ENCODE results near the gene TAF11L14. TPM values are rescaled to one million over a fixed set of nuclear protein-coding genes. Genes with fewer than 3 reads are reported as not detected.

The TAF11L14 gene
- total and polyA plus RNA-seq, 2 of the 4 experiments (the other 2 are of a cell fraction) = not detected

DNA sequence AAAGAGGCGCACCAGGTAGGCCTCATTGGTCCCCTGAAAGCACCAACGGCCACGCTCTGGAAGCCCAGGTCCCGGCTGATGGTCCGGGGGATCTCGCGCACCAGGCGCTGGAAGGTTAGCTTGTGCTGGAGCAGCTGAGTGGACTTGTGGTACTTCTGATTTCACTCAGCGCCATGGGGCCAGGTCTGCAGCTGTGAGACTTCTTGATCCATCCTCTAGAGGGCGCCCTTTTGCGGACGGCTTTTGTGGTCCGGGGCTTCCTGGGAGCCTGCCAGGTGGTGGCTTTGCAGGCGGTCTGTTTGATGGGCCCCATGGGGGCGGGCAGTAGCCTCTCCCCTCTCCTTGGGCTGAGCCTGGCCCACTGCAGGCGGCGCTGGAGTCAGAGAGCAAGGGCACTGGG, 13.6 kb upstream of the TAF11L14 start:
- Histone ChIP-seq H3K9me1 (ENCODE audit: insufficient read depth, low read length) (no peaks in the 10 kb centered on the region), H3K18ac (ENCODE audit: low read depth, low read length) (no peak overlapping the region), H3K27ac (ENCODE audit: insufficient read depth, low read length) (no peak overlapping the region), H3K14ac (replicated peaks; ENCODE audit: low read depth, low read length) (no peak overlapping the region), H4K5ac (ENCODE audit: low read depth, low read length) (no peak overlapping the region), H3K4me2 (ENCODE audit: low read depth, low read length) (no peak overlapping the region), H2BK20ac (ENCODE audit: low read depth, low read length) (no peak overlapping the region), H2BK15ac (ENCODE audit: low read depth, low read length) (no peak overlapping the region), H3K4me1 (ENCODE audit: control insufficient read depth, insufficient read depth, low read length) (no peaks in the 10 kb centered on the region), H2AFZ (replicated peaks; ENCODE audit: low read length, poor library complexity) (no peak overlapping the region), H3K4me3 (ENCODE audit: insufficient read depth, low read depth, low read length) (no peak overlapping the region), H3K36me3 (ENCODE audit: control insufficient read depth, insufficient read depth, low read length) (no peaks in the 10 kb centered on the region), H3K79me1 (ENCODE audit: low read depth in 1 of 2, low read length in 2 of 2) (no peaks in the 10 kb centered on the region), H2AK5ac (ENCODE audit: low read depth, low read length) (no peak overlapping the region), H4K8ac (ENCODE audit: low read depth in 2 of 2, low read length in 2 of 2) (no peak overlapping the region), H2BK120ac (ENCODE audit: low read depth, low read length) (no peak overlapping the region), H3K9me3 (ENCODE audit: control insufficient read depth, insufficient read depth, low read length) (no peaks in the 10 kb centered on the region; the same call in 1 of the 2 replicates), H2AK9ac (replicated peaks; ENCODE audit: low read depth, low read length, poor library complexity) (no peak overlapping the region), H2BK5ac (ENCODE audit: low read depth, low read length, poor library complexity, severe bottlenecking) (no peak overlapping the region), H4K91ac (ENCODE audit: insufficient read depth, low read depth, low read length) (no peak overlapping the region), H3K27me3 (ENCODE audit: control insufficient read depth, insufficient read depth, low read length) (no peaks in the 10 kb centered on the region), H3K9ac (ENCODE audit: low read depth, low read length) (no peak overlapping the region), H4K20me1 (ENCODE audit: insufficient read depth, low read length) (no peaks in the 10 kb centered on the region), H3K4ac (ENCODE audit: low read depth, low read length) (no peak overlapping the region), H3K56ac (ENCODE audit: extremely low read depth, insufficient read depth, low read length) (no peak overlapping the region), H3K23ac (ENCODE audit: low read depth, low read length) (no peak overlapping the region)
- TF ChIP-seq MAZ (IDR thresholded peaks at IDR 0.05; ENCODE audit: borderline replicate concordance, low read depth, low read length) (no peak), RCOR1 (IDR thresholded peaks at IDR 0.05; ENCODE audit: insufficient replicate concordance, low read length) (no peak), MXI1 (IDR thresholded peaks at IDR 0.05; ENCODE audit: borderline replicate concordance, low read depth, low read length) (no peak), MAFK (IDR thresholded peaks at IDR 0.05; ENCODE audit: low read depth, low read length) (no peak), BHLHE40 (IDR thresholded peaks at IDR 0.05; ENCODE audit: low read depth, low read length) (no peak), FOS (IDR thresholded peaks at IDR 0.05; ENCODE audit: low read depth, low read length) (no peak), CEBPB (IDR thresholded peaks at IDR 0.05; ENCODE audit: low read depth, low read length) (no peak), SMC3 (IDR thresholded peaks at IDR 0.05; ENCODE audit: low read depth, low read length) (no peak)
- intact Hi-C loops (cut with micrococcal nuclease) = no loop called here
- dilution Hi-C loops (cut with HindIII; ENCODE audit: low sequenced_read_pairs, unreplicated experiment) = no loop called here
- no peak for DNase-seq
- WGBS, 2 experiments (ENCODE audit: extremely low coverage in 2 of 2, insufficient read length in 1 of 2) = 83% methylated on average over 5 of the region's 17 CpGs; no CpG with 5 or more reads in 1 of the 2 experiments
- ChIA-PET CTCF (no interaction called here), POLR2A (ENCODE audit: unreplicated experiment) (no interaction called here)
- in situ Hi-C loops (cut with MboI; ENCODE audit: low sequenced_read_pairs) = no loop called here
- BruUV-seq (replicated peaks) = no TSS peak
- no peak for ATAC-seq (ENCODE audit: low read depth)
